ENCODE measurements around the gene GIT2.

DNA sequence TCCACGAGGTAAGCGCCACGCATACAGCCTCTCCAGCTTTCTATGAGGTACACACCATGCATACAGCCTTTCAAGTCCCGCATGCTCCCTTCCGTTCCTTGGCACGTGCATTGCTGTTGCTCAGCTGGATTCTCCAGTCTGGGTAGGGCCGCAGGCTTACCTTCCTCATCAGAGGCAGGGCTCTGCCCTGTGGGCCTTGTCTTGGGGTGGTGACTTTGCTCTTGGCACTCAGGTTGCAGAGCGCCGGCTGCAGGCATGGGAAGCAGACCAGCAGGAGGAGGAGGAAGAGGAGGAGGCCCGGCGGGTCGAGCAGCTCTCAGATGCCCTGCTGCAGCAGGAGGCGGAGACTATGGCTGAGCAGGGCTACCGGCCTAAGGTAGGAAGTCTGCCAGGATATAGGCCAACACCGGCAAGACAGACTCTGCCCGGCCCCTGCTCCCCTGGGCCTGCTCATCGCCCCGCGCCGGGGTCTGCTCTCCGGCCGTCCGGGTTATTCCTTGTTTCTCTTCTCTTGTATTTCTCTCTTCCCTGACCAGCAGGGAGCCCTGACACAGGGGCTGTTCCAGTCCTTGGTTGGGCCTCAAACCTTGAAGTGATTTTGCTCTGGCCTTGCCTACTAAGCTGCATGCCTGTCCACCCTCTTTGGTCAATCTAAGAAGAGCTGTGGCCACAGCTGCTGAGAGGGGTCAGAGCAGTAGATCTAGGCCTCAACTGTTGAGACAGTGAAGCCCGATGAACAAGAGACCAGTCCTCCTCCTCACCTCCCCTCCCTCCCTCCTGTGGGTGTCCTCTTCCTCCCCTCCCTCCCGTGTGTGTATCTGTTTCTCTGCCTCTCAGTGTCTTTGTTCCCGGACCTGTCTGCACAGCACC is 80.8 kb downstream of the GIT2 start:
- no peak for TF ChIP-seq CSDC2 (CRISPR knock-in tag; IDR thresholded peaks at IDR 0.05)
- TF ChIP-seq, protein P1, sequence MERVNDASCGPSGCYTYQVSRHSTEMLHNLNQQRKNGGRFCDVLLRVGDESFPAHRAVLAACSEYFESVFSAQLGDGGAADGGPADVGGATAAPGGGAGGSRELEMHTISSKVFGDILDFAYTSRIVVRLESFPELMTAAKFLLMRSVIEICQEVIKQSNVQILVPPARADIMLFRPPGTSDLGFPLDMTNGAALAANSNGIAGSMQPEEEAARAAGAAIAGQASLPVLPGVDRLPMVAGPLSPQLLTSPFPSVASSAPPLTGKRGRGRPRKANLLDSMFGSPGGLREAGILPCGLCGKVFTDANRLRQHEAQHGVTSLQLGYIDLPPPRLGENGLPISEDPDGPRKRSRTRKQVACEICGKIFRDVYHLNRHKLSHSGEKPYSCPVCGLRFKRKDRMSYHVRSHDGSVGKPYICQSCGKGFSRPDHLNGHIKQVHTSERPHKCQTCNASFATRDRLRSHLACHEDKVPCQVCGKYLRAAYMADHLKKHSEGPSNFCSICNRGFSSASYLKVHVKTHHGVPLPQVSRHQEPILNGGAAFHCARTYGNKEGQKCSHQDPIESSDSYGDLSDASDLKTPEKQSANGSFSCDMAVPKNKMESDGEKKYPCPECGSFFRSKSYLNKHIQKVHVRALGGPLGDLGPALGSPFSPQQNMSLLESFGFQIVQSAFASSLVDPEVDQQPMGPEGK (CRISPR knock-in tag; IDR thresholded peaks at IDR 0.05; ENCODE audit: borderline replicate concordance), result no peak
- TF ChIP-seq RARB (CRISPR knock-in tag; IDR thresholded peaks at IDR 0.05), result no peak
- TF ChIP-seq ZC3H10 (CRISPR knock-in tag; IDR thresholded peaks at IDR 0.05), result no peak
- no peak for TF ChIP-seq ZFP3 (CRISPR knock-in tag; IDR thresholded peaks at IDR 0.05)
- no peak for TF ChIP-seq BACH2 (CRISPR knock-in tag; IDR thresholded peaks at IDR 0.05; ENCODE audit: borderline replicate concordance)
- TF ChIP-seq, protein P2, sequence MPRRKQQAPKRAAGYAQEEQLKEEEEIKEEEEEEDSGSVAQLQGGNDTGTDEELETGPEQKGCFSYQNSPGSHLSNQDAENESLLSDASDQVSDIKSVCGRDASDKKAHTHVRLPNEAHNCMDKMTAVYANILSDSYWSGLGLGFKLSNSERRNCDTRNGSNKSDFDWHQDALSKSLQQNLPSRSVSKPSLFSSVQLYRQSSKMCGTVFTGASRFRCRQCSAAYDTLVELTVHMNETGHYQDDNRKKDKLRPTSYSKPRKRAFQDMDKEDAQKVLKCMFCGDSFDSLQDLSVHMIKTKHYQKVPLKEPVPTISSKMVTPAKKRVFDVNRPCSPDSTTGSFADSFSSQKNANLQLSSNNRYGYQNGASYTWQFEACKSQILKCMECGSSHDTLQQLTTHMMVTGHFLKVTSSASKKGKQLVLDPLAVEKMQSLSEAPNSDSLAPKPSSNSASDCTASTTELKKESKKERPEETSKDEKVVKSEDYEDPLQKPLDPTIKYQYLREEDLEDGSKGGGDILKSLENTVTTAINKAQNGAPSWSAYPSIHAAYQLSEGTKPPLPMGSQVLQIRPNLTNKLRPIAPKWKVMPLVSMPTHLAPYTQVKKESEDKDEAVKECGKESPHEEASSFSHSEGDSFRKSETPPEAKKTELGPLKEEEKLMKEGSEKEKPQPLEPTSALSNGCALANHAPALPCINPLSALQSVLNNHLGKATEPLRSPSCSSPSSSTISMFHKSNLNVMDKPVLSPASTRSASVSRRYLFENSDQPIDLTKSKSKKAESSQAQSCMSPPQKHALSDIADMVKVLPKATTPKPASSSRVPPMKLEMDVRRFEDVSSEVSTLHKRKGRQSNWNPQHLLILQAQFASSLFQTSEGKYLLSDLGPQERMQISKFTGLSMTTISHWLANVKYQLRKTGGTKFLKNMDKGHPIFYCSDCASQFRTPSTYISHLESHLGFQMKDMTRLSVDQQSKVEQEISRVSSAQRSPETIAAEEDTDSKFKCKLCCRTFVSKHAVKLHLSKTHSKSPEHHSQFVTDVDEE (CRISPR knock-in tag; IDR thresholded peaks at IDR 0.05), result no peak
- TF ChIP-seq ZFP30 (CRISPR knock-in tag; IDR thresholded peaks at IDR 0.05), result no peak

Data from SK-N-SH treated with all-trans-retinoic acid at 6 μM for 48 hours (cell line).